A549 (cell line): ENCODE measurements around the gene BCCIP. TPM values are rescaled to one million over a fixed set of nuclear protein-coding genes. Genes with fewer than 3 reads are reported as not detected.
A peak's percentile ranks its signal among the peaks of the same experiment; 100 is the strongest.

Source experiments
- ATAC-seq, 2 experiments: fragments of 200-7000 bp in 1 of 2; fragments of >200 bp in 1 of 2; cut with Nextera tagmentation in 1 of 2; cut with Tn5 transposase in 1 of 2; 3 replicates each; pipeline versions ENCODE4 v1.8.0 to v1.9.1; 2018 to 2020; ENCODE audit warnings: mild to moderate bottlenecking in 1 of 2, moderate library complexity in 1 of 2
- CTCF ChIA-PET: fragments of 300-600 bp; sonication (Branson Sonifier 250); formaldehyde crosslinking; extraction: SDS; loops from one replicate; lab custom pipeline; 2021; ENCODE audit warnings: antibody characterized with exemption, inconsistent platforms; lab: Yijun Ruan, JAX
- POLR2A ChIA-PET: fragments of 350-600 bp; formaldehyde crosslinking; extraction: SDS; loops from one replicate; lab custom pipeline; 2021; ENCODE audit warnings: antibody characterized with exemption, inconsistent platforms; lab: Yijun Ruan, JAX
- DNase-seq, 2 experiments: peaks; one replicate each; pipeline versions ENCODE4 v3.0.0 to v3.0.0-alpha.2; 2011 to 2016; ENCODE audit warnings: low read depth in 1 of 2, low spot score in 1 of 2
- FAIRE-seq: peaks from 2 replicates; lab custom pipeline; 2011; peaks lifted over from hg19 to GRCh38; lab: Jason Lieb, UNC
- H3K27ac ChIP-seq, 2 experiments: fragments of >200 bp; sonication (Bioruptor Twin); formaldehyde crosslinking; 3 replicates each; pipeline ENCODE4 v1.5.1; 2016 to 2017
- H3K4me1 ChIP-seq: fragments of >200 bp; sonication (Bioruptor Twin); formaldehyde crosslinking; 3 replicates; pipeline ENCODE4 v1.6.1; 2016
- H3K4me2 ChIP-seq: fragments of >200 bp; sonication (Bioruptor Twin); formaldehyde crosslinking; 3 replicates; pipeline ENCODE4 v1.6.1; 2016
- H3K4me3 ChIP-seq: fragments of >200 bp; sonication (Bioruptor Twin); formaldehyde crosslinking; 3 replicates; pipeline ENCODE4 v1.5.1; 2016
- H3K9me3 ChIP-seq: fragments of >200 bp; sonication (Bioruptor Twin); formaldehyde crosslinking; 3 replicates; pipeline ENCODE4 v1.6.1; 2016
- ATOH8 ChIP-seq: fragments of 250-450 bp; sonication (Bioruptor Pico); IDR thresholded peaks from 2 replicates; pipeline ENCODE4 v1.5.0; 2020; ENCODE audit warnings: low read depth, mild to moderate bottlenecking, moderate library complexity
- BCL3 ChIP-seq: fragments of >200 bp; sonication (Bioruptor Twin); formaldehyde crosslinking; IDR thresholded peaks from 3 replicates; pipeline ENCODE4 v1.6.1; 2016
- CBX2 ChIP-seq: fragments of 200-600 bp; sonication (generic); IDR thresholded peaks from 2 replicates; pipeline ENCODE4 v1.6.1; 2016; ENCODE audit warnings: low read depth, mild to moderate bottlenecking, borderline replicate concordance
- CBX8 ChIP-seq: fragments of 200-600 bp; sonication (generic); IDR thresholded peaks from 2 replicates; pipeline ENCODE4 v1.6.1; 2016
- E2F6 ChIP-seq: IDR thresholded peaks from 2 replicates; pipeline ENCODE4 v1.6.1; 2012; ENCODE audit warnings: low read depth, borderline replicate concordance
- EP300 ChIP-seq, 2 experiments: fragments of >200 bp; sonication (Bioruptor Twin); formaldehyde crosslinking; IDR thresholded peaks; 2 replicates in 1 of 2; 3 replicates in 1 of 2; pipeline ENCODE4 v1.6.1; 2016 to 2017
- FOSB ChIP-seq: fragments of 250-450 bp; sonication (Bioruptor Pico); IDR thresholded peaks from 2 replicates; pipeline ENCODE4 v1.5.0; 2020; ENCODE audit warnings: mild to moderate bottlenecking, moderate library complexity
- FOXS1 ChIP-seq: fragments of 250-450 bp; sonication (Bioruptor Pico); IDR thresholded peaks from 2 replicates; pipeline ENCODE4 v1.5.0; 2020; ENCODE audit warnings: mild to moderate bottlenecking, moderate library complexity
- GATA3 ChIP-seq: IDR thresholded peaks from 2 replicates; pipeline ENCODE4 v1.6.1; 2012; ENCODE audit warnings: borderline replicate concordance
- HOXA7 ChIP-seq: fragments of 250-450 bp; sonication (Bioruptor Pico); IDR thresholded peaks from 2 replicates; pipeline ENCODE4 v1.5.0; 2020; ENCODE audit warnings: mild to moderate bottlenecking, moderate library complexity
- MAFK ChIP-seq: fragments of 450-650 bp; IDR thresholded peaks from 2 replicates; pipeline ENCODE4 v1.6.1; 2014; ENCODE audit not compliant: partially characterized antibody
- MAZ ChIP-seq: fragments of 150-350 bp; IDR thresholded peaks from 2 replicates; pipeline ENCODE4 v1.6.1; 2014; ENCODE audit warnings: antibody characterized with exemption, low read depth, low read length, borderline replicate concordance
- POLR2A ChIP-seq: IDR thresholded peaks from 2 replicates; pipeline ENCODE4 v1.6.1; 2012; ENCODE audit warnings: mild to moderate bottlenecking, low read length
- POLR2AphosphoS2 ChIP-seq: conservative IDR thresholded peaks from 2 replicates; pipeline ENCODE4 v1.6.1; 2012; ENCODE audit warnings: low read length, improper control_type of control experiment, inconsistent platforms
- ZSCAN20 ChIP-seq: fragments of 250-450 bp; sonication (Bioruptor Pico); IDR thresholded peaks from 2 replicates; pipeline ENCODE4 v1.8.0; 2022; ENCODE audit warnings: mild to moderate bottlenecking, moderate library complexity
- WGBS: methylation state at CpG from one replicate; pipeline ENCODE4 v1.1.6; 2017; ENCODE audit errors: missing lambda C conversion rate; 5-methylcytosine and 5-hydroxymethylcytosine counted together
- polyA plus RNA-seq, 4 experiments: library from polyadenylated mRNA; depleted of rRNA in 3 of 4; stranded (reverse); fragments of >200 nt; fragmentation: RNase III in 1 of 4; extraction: RNeasy Plus Mini Kit Qiagen cat#74134 plus additional on column Dnase treatment in 1 of 4; gene quantifications; 2 replicates in 3 of 4; 3 replicates in 1 of 4; pipeline ENCODE4 v1.2.3, GENCODE V29; 2011 to 2017

BCCIP gene
- polyA plus RNA-seq, 2 of the 4 experiments (the other 2 are of a cell fraction), result 130 to 140 TPM

GRCh38 chr10:125783957-125784356 lies 39.4 kb upstream of the BCCIP start (continued):
- TF ChIP-seq HOXA7 (CRISPR knock-in tag), result no peak
- TF ChIP-seq E2F6, result no peak
- no peak for TF ChIP-seq ZSCAN20 (CRISPR knock-in tag)
- TF ChIP-seq, all 56 proteins: peak for 0

- TF ChIP-seq GATA3 (no peak), POLR2AphosphoS2 (no peak), EP300 (IDR thresholded peaks at IDR 0.05) (no peak), POLR2A (no peak), CBX8 (no peak), FOSB (CRISPR knock-in tag) (no peak), MAFK (no peak), ATOH8 (CRISPR knock-in tag) (no peak), MAZ (no peak), BCL3 (no peak)
- 71% methylated on average over 9 of the region's 9 CpGs for WGBS
- ATAC-seq (no peak), DNase-seq (no peak), FAIRE-seq (no peak)
- POLR2A ChIA-PET, result interaction anchor here (0.6 kb wide), 1 partner anchor 625 kb away, joined by 8 read pairs; the partner anchor contains the start of gene CTBP2
- H3K4me1 ChIP-seq, result no peaks in the 10 kb centered on the region
- H3K4me3 ChIP-seq, result no peak overlapping the region
- no peak overlapping the region for H3K4me2 ChIP-seq
- CTCF ChIA-PET, result interaction anchor here (0.9 kb wide), 1 partner anchor 12 kb away, joined by 3 read pairs; no protein-coding TSS in a partner anchor
- no peak overlapping the region for H3K27ac ChIP-seq
- H3K9me3 ChIP-seq, result no peaks in the 10 kb centered on the region
Observed at GRCh38 chr10:125785791-125786190, 37.6 kb upstream of the BCCIP start.

GRCh38 chr10:125788156-125789034 lies 35.0 kb upstream of the BCCIP start:
- ChIA-PET CTCF (interaction anchor here (0.8 kb wide), 1 partner anchor 13 kb away, joined by 3 read pairs; the partner anchor contains the start of gene MMP21), POLR2A (no interaction called here)
- no peak for FAIRE-seq
- Histone ChIP-seq H3K9me3 (no peaks in the 10 kb centered on the region), H3K4me3 (no peak overlapping the region), H3K27ac (no peak overlapping the region), H3K4me2 (no peak overlapping the region), H3K4me1 (no peaks in the 10 kb centered on the region)
- 93% methylated on average over 13 of the region's 17 CpGs for WGBS
- no peak for DNase-seq
- ATAC-seq, result peak; percentile 36 to 50; a peak in 4 of 6 replicates
- TF ChIP-seq CBX2 (no peak), FOXS1 (no peak), CBX8 (no peak), POLR2A (no peak)
